Mammary epithelial cell (primary cell): ENCODE results near the gene ADAM19.

Experiments used
- EZH2 ChIP-seq: IDR thresholded peaks from 2 replicates; pipeline ENCODE4 v1.6.1; 2012; ENCODE audit warnings: low read length, inconsistent platforms, borderline replicate concordance
- TF ChIP-seq, protein P1 (sequence below), 2 donors: IDR thresholded peaks in 1 of 2; conservative IDR thresholded peaks in 1 of 2; 2 replicates each; pipeline ENCODE4 v1.5.1; 2011 to 2012; ENCODE audit warnings: inconsistent platforms in 2 of 2, low read length in 2 of 2, mild to moderate bottlenecking in 2 of 2, control low read depth in 1 of 2, low read depth in 1 of 2; ENCODE audit not compliant: insufficient read depth in 1 of 2; ENCODE audit errors: extremely low read depth in 1 of 2

- TF ChIP-seq, protein P1, sequence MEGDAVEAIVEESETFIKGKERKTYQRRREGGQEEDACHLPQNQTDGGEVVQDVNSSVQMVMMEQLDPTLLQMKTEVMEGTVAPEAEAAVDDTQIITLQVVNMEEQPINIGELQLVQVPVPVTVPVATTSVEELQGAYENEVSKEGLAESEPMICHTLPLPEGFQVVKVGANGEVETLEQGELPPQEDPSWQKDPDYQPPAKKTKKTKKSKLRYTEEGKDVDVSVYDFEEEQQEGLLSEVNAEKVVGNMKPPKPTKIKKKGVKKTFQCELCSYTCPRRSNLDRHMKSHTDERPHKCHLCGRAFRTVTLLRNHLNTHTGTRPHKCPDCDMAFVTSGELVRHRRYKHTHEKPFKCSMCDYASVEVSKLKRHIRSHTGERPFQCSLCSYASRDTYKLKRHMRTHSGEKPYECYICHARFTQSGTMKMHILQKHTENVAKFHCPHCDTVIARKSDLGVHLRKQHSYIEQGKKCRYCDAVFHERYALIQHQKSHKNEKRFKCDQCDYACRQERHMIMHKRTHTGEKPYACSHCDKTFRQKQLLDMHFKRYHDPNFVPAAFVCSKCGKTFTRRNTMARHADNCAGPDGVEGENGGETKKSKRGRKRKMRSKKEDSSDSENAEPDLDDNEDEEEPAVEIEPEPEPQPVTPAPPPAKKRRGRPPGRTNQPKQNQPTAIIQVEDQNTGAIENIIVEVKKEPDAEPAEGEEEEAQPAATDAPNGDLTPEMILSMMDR (conservative IDR thresholded peaks at IDR 0.05 in 1 of 2, IDR thresholded peaks at IDR 0.05 in 1 of 2; ENCODE audit: extremely low read depth in 1 of 2, insufficient read depth in 1 of 2, low read depth in 1 of 2, low read length in 2 of 2) = no peak
- no peak for TF ChIP-seq EZH2
Measured at GRCh38 chr5:157497875-157498611, 77.5 kb downstream of the ADAM19 start.
